ENCODE measurements around the gene SYP. TPM values are rescaled to one million over a fixed set of nuclear protein-coding genes. Genes with fewer than 3 reads are reported as not detected.

The SYP gene
- total RNA-seq, 1 donor from 2014 or later, result 1.6 TPM

DNA sequence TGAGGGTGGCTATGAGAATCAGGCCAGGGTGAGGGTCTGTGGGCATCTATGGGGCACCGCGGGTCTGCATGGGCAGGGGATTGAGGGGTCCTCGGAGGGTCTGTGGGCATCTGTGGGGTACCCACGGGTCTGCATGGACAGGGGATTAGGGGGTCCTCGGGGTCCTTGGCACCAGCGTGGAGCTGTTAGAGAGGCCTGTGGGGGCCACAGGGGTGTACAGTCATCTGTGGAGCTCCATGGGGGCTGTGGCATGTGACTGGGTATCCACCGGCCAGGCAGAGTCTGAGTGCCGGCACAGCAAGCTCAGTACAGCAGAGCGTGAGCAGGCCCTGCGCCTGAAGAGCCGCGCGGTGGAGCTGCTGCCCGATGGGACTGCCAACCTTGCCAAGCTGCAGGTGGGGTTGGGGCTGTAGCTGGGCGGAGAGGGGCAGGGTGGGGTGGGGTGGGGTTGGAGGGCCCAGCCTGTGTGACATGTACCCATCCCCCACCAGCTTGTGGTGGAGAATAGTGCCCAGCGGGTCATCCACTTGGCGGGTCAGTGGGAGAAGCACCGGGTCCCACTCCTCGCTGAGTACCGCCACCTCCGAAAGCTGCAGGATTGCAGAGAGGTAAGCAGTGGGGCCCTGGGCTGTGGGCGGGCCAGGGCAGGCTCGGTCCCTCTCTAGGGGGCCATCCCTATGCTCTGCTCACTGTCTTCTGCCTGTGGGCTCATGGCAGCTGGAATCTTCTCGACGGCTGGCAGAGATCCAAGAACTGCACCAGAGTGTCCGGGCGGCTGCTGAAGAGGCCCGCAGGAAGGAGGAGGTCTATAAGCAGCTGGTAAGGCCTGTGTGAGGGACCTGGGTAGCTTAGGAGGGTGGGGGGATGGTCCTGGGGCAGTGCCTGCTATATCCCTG is 48.2 kb upstream of the SYP start:
- H3K27me3 Mint-ChIP-seq (ENCODE audit: low read depth, unreplicated experiment), result no peaks in the 10 kb centered on the region
- H3K4me1 ChIP-seq (ENCODE audit: insufficient read depth, low read length), result no peaks in the 10 kb centered on the region
- H3K36me3 ChIP-seq (ENCODE audit: insufficient read depth, low read length), result no peaks in the 10 kb centered on the region
- H3K79me2 ChIP-seq (ENCODE audit: insufficient read depth, low read length), result no peaks in the 10 kb centered on the region
- H3K4me1 Mint-ChIP-seq (ENCODE audit: low read depth, unreplicated experiment), result no peaks in the 10 kb centered on the region
- no peaks in the 10 kb centered on the region for H3K27me3 ChIP-seq (ENCODE audit: insufficient read depth, low read length)
- no peak overlapping the region for H3K27ac Mint-ChIP-seq (ENCODE audit: unreplicated experiment)
- no peak for FAIRE-seq
- no peaks in the 10 kb centered on the region for H3K9me3 ChIP-seq (ENCODE audit: insufficient read depth, low read depth, low read length)
- no peak overlapping the region for H3K4me2 ChIP-seq (ENCODE audit: low read length)
- H3K36me3 Mint-ChIP-seq (ENCODE audit: low read depth, unreplicated experiment), result peaks cover 6% of the 10 kb centered on the region
- no peaks in the 10 kb centered on the region for H4K20me1 ChIP-seq (ENCODE audit: insufficient read depth, low read length)
- H3K9ac ChIP-seq (ENCODE audit: low read length), result no peak overlapping the region
- no peak overlapping the region for H3K27ac ChIP-seq (ENCODE audit: low read depth, low read length)
- no peak for TF ChIP-seq CTCF (IDR thresholded peaks at IDR 0.05; ENCODE audit: insufficient read depth, low read depth, low read length)
- TF ChIP-seq EZH2 (IDR thresholded peaks at IDR 0.05; ENCODE audit: insufficient read depth, low read length), result no peak
- H2AFZ ChIP-seq (ENCODE audit: low read depth, low read length), result no peak overlapping the region
- H3K4me3 ChIP-seq (ENCODE audit: insufficient read depth, low read depth, low read length), result no peak overlapping the region
- no peak overlapping the region for H3K4me3 Mint-ChIP-seq (ENCODE audit: unreplicated experiment)
- no peak for DNase-seq (ENCODE audit: low read depth)
- no peaks in the 10 kb centered on the region for H3K9me3 Mint-ChIP-seq (ENCODE audit: unreplicated experiment)

- H3K27me3 Mint-ChIP-seq (ENCODE audit: low read depth, unreplicated experiment), result no peaks in the 10 kb centered on the region
- no peak for FAIRE-seq
- no peaks in the 10 kb centered on the region for H3K4me1 ChIP-seq (ENCODE audit: insufficient read depth, low read length)
These were observed 47.4 kb upstream of the SYP start for GRCh38 chrX:49247346-49247745.

More at GRCh38 chrX:49247346-49247745, 47.4 kb upstream of the SYP start:
- H3K36me3 ChIP-seq (ENCODE audit: insufficient read depth, low read length), result no peaks in the 10 kb centered on the region
- no peak for DNase-seq (ENCODE audit: low read depth)
- no peak overlapping the region for H3K9ac ChIP-seq (ENCODE audit: low read length)
- no peaks in the 10 kb centered on the region for H3K4me1 Mint-ChIP-seq (ENCODE audit: low read depth, unreplicated experiment)
- H3K9me3 Mint-ChIP-seq (ENCODE audit: unreplicated experiment), result no peaks in the 10 kb centered on the region
- no peak overlapping the region for H2AFZ ChIP-seq (ENCODE audit: low read depth, low read length)
- H3K27me3 ChIP-seq (ENCODE audit: insufficient read depth, low read length), result no peaks in the 10 kb centered on the region
- H4K20me1 ChIP-seq (ENCODE audit: insufficient read depth, low read length), result no peaks in the 10 kb centered on the region
- H3K9me3 ChIP-seq (ENCODE audit: insufficient read depth, low read depth, low read length), result no peaks in the 10 kb centered on the region
- peaks cover 6% of the 10 kb centered on the region for H3K36me3 Mint-ChIP-seq (ENCODE audit: low read depth, unreplicated experiment)
- H3K4me3 Mint-ChIP-seq (ENCODE audit: unreplicated experiment), result no peak overlapping the region
- H3K4me3 ChIP-seq (ENCODE audit: insufficient read depth, low read depth, low read length), result no peak overlapping the region
- no peak overlapping the region for H3K27ac ChIP-seq (ENCODE audit: low read depth, low read length)
- no peak overlapping the region for H3K27ac Mint-ChIP-seq (ENCODE audit: unreplicated experiment)
- H3K4me2 ChIP-seq (ENCODE audit: low read length), result no peak overlapping the region
- H3K79me2 ChIP-seq (ENCODE audit: insufficient read depth, low read length), result no peaks in the 10 kb centered on the region
- TF ChIP-seq EZH2 (IDR thresholded peaks at IDR 0.05; ENCODE audit: insufficient read depth, low read length) (no peak), CTCF (IDR thresholded peaks at IDR 0.05; ENCODE audit: insufficient read depth, low read depth, low read length) (no peak)
